PC-3 (cell line): ENCODE results near the gene WDPCP. TPM values are rescaled to one million over a fixed set of nuclear protein-coding genes. Genes with fewer than 3 reads are reported as not detected.
"Not testable (repeated sequence)": the region's sequence is repeated elsewhere in the genome, so short reads cannot be mapped to it uniquely, and the experiment has no call there.

Source experiments
- ATAC-seq: fragments of 200-7000 bp; cut with Tn5 transposase; 2 replicates; pipeline ENCODE4 v1.9.1; 2020; ENCODE audit warnings: mild to moderate bottlenecking, moderate library complexity
- BruUV-seq: library from RNA; stranded (reverse); fragments of 400-500 nt; replicated peaks from 2 replicates; lab custom pipeline; 2021; lab: Mats Ljungman, UMichigan
- CTCF ChIA-PET: fragments of 300-600 bp; sonication (Branson Sonifier 250); formaldehyde crosslinking; loops from one replicate; lab custom pipeline; 2022; ENCODE audit warnings: antibody characterized with exemption; lab: Charles Lee
- POLR2A ChIA-PET: fragments of 300-600 bp; sonication (Branson Sonifier 250); formaldehyde crosslinking; loops from one replicate; lab custom pipeline; 2022; ENCODE audit warnings: antibody characterized with exemption; ENCODE audit not compliant: unreplicated experiment; lab: Charles Lee
- DNase-seq: peaks from one replicate; pipeline ENCODE4 v3.0.0-alpha.2; 2015
- H2AFZ ChIP-seq: fragments of 300-600 bp; sonication (generic); 2 replicates; pipeline ENCODE4 v1.6.0; 2016; ENCODE audit warnings: antibody characterized with exemption, low read length
- H3F3A ChIP-seq: fragments of 300-600 bp; sonication (generic); one replicate; pipeline ENCODE4 v1.6.0; 2017; ENCODE audit warnings: antibody characterized with exemption, low read length, control low read depth, mild to moderate bottlenecking; ENCODE audit not compliant: unreplicated experiment
- H3K27ac ChIP-seq: fragments of 300-600 bp; sonication (generic); 2 replicates; pipeline ENCODE4 v1.5.1; 2016; ENCODE audit warnings: mild to moderate bottlenecking, low read length
- H3K27me3 ChIP-seq: fragments of 300-600 bp; sonication (generic); 2 replicates; pipeline ENCODE4 v1.6.1; 2016; ENCODE audit warnings: low read length, mixed read lengths
- H3K36me3 ChIP-seq: fragments of 300-600 bp; sonication (generic); 2 replicates; pipeline ENCODE4 v1.6.1; 2016; ENCODE audit warnings: low read depth, mixed run types, low read length, mixed read lengths
- H3K4me1 ChIP-seq: fragments of 300-600 bp; sonication (generic); 2 replicates; pipeline ENCODE4 v1.5.1; 2016; ENCODE audit warnings: low read length; ENCODE audit not compliant: insufficient read depth
- H3K4me2 ChIP-seq: fragments of 300-600 bp; sonication (generic); 2 replicates; pipeline ENCODE4 v1.6.0; 2016; ENCODE audit warnings: low read length
- H3K4me3 ChIP-seq: fragments of 300-600 bp; sonication (generic); 2 replicates; pipeline ENCODE4 v1.5.1; 2016; ENCODE audit warnings: mild to moderate bottlenecking, low read length, mixed read lengths
- H3K79me2 ChIP-seq: fragments of 300-600 bp; sonication (generic); 2 replicates; pipeline ENCODE4 v1.6.1; 2017; ENCODE audit warnings: low read length, mixed read lengths
- H3K9ac ChIP-seq: fragments of 300-600 bp; sonication (generic); 2 replicates; pipeline ENCODE4 v1.6.0; 2016; ENCODE audit warnings: mild to moderate bottlenecking, low read length
- H3K9me2 ChIP-seq: fragments of 300-600 bp; sonication (generic); replicated peaks from 2 replicates; pipeline ENCODE4 v1.6.1; 2016; ENCODE audit warnings: mixed run types, low read length, mixed read lengths
- H3K9me3 ChIP-seq: fragments of 300-600 bp; sonication (generic); 2 replicates; pipeline ENCODE4 v1.6.1; 2016; ENCODE audit warnings: low read length, mixed read lengths
- H4K20me1 ChIP-seq: fragments of 300-600 bp; sonication (generic); 2 replicates; pipeline ENCODE4 v1.6.1; 2016; ENCODE audit warnings: low read length, mixed read lengths
- EZH2 ChIP-seq: fragments of 300-600 bp; sonication (generic); IDR thresholded peaks from one replicate; pipeline ENCODE4 v1.6.1; 2017; ENCODE audit warnings: antibody characterized with exemption, mild to moderate bottlenecking, low read length; ENCODE audit not compliant: unreplicated experiment
- EZH2phosphoT487 ChIP-seq: fragments of 300-600 bp; sonication (generic); IDR thresholded peaks from 2 replicates; pipeline ENCODE4 v1.6.1; 2018; ENCODE audit warnings: mild to moderate bottlenecking, antibody characterized with exemption, low read length, borderline replicate concordance
- intact Hi-C: fragments of 100-400 bp; cut with micrococcal nuclease; formaldehyde crosslinking; loops from 2 replicates; pipeline ENCODE4 v1.9.0; 2023
- total RNA-seq: library from RNA; depleted of rRNA; stranded (reverse); fragments of >200 nt; gene quantifications from 2 replicates; pipeline ENCODE4 v1.2.3, GENCODE V29; 2014
- TF ChIP-seq, protein P1 (sequence below): fragments of 300-600 bp; sonication (generic); conservative IDR thresholded peaks from 2 replicates; pipeline ENCODE4 v1.5.1; 2017; ENCODE audit warnings: antibody characterized with exemption, low read depth, mild to moderate bottlenecking, low read length

WDPCP gene
- total RNA-seq, 1 experiment from 2014 or later, result 4.0 TPM

DNA sequence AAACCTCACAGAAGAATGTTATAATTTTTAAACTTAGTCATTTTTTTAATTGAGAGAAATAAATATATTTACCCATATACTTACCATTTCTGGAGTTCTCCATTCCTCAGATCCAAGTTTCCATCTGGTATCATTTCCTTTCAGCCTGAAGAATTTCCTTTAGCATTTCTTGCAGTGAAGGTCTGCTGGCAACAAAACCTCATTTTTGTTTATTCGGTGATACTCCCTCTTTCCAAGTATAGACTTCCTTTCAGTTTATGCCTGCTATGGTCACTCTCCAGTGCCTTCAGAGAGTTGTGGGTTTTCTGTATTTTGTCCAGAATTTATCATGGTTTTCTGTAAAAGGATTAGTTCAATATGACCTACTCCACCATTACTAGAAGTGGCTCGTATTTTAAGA is 17.0 kb downstream of the WDPCP start:
- Histone ChIP-seq H3K4me3 (no peak overlapping the region), H3K79me2 (no peaks in the 10 kb centered on the region), H3K4me2 (no peak overlapping the region), H3K9me3 (no peaks in the 10 kb centered on the region), H3K36me3 (no peaks in the 10 kb centered on the region), H3K27ac (no peak overlapping the region), H2AFZ (no peak overlapping the region), H4K20me1 (no peaks in the 10 kb centered on the region), H3K9ac (no peak overlapping the region), H3F3A (no peaks in the 10 kb centered on the region), H3K4me1 (no peaks in the 10 kb centered on the region), H3K9me2 (no peaks in the 10 kb centered on the region), H3K27me3 (no peaks in the 10 kb centered on the region)
- ChIA-PET CTCF (no interaction called here), POLR2A (no interaction called here)
- DNase-seq, result no peak
- intact Hi-C loops, result no loop called here
- no TSS peak for BruUV-seq
- TF ChIP-seq EZH2phosphoT487 (no peak), EZH2 (no peak)
- TF ChIP-seq, protein P1, sequence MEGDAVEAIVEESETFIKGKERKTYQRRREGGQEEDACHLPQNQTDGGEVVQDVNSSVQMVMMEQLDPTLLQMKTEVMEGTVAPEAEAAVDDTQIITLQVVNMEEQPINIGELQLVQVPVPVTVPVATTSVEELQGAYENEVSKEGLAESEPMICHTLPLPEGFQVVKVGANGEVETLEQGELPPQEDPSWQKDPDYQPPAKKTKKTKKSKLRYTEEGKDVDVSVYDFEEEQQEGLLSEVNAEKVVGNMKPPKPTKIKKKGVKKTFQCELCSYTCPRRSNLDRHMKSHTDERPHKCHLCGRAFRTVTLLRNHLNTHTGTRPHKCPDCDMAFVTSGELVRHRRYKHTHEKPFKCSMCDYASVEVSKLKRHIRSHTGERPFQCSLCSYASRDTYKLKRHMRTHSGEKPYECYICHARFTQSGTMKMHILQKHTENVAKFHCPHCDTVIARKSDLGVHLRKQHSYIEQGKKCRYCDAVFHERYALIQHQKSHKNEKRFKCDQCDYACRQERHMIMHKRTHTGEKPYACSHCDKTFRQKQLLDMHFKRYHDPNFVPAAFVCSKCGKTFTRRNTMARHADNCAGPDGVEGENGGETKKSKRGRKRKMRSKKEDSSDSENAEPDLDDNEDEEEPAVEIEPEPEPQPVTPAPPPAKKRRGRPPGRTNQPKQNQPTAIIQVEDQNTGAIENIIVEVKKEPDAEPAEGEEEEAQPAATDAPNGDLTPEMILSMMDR, result no peak
- ATAC-seq, result no peak

- ChIA-PET CTCF (no interaction called here), POLR2A (no interaction called here)
- Histone ChIP-seq H3K4me3 (no peak overlapping the region), H4K20me1 (no peaks in the 10 kb centered on the region), H3K9ac (no peak overlapping the region), H3K79me2 (no peaks in the 10 kb centered on the region), H3K36me3 (no peaks in the 10 kb centered on the region), H3K27ac (no peak overlapping the region), H3K9me2 (no peaks in the 10 kb centered on the region), H2AFZ (no peak overlapping the region), H3K4me2 (no peak overlapping the region), H3K27me3 (no peaks in the 10 kb centered on the region), H3F3A (no peaks in the 10 kb centered on the region), H3K4me1 (no peaks in the 10 kb centered on the region), H3K9me3 (no peaks in the 10 kb centered on the region)
- DNase-seq (no peak), ATAC-seq (no peak)
- intact Hi-C loops, result no loop called here
- no TSS peak for BruUV-seq
- no peak for TF ChIP-seq EZH2phosphoT487
- TF ChIP-seq EZH2, result no peak
- TF ChIP-seq, protein P1, result no peak
Measured at GRCh38 chr2:63569740-63570139, 18.5 kb downstream of the WDPCP start.

- Histone ChIP-seq H3K27ac (no peak overlapping the region), H3F3A (no peaks in the 10 kb centered on the region), H3K4me1 (no peaks in the 10 kb centered on the region), H3K4me3 (no peak overlapping the region), H3K9me3 (no peaks in the 10 kb centered on the region), H3K9me2 (no peaks in the 10 kb centered on the region), H4K20me1 (no peaks in the 10 kb centered on the region), H2AFZ (no peak overlapping the region), H3K9ac (no peak overlapping the region), H3K27me3 (no peaks in the 10 kb centered on the region), H3K4me2 (no peak overlapping the region), H3K36me3 (no peaks in the 10 kb centered on the region), H3K79me2 (no peaks in the 10 kb centered on the region)
- ChIA-PET POLR2A (no interaction called here), CTCF (no interaction called here)
- ATAC-seq (no peak), DNase-seq (no peak)
- BruUV-seq, result no TSS peak
- intact Hi-C loops, result no loop called here
- TF ChIP-seq EZH2phosphoT487, result no peak
- TF ChIP-seq, protein P1, result no peak
Measured at GRCh38 chr2:63562751-63563150, 25.5 kb downstream of the WDPCP start.

DNA sequence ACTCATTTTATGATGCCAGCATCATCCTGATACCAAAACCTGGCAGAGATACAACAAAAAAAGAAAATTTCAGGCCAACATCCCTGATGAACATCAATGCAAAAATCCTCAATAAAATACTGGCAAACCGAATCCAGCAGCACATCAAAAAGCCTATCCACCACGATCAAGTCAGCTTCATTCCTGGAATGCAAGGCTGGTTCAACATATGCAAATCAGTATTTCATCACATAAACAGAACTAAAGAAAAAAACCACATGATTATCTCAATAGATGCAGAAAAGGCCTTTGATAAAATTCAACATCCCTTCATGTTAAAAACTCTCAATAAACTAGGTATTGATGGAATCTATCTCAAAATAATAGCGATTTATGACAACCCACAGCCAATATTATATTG is 29.4 kb downstream of the WDPCP start:
- CTCF ChIA-PET, result not testable (repeated sequence)

GRCh38 chr2:63557819-63558218 is 30.5 kb downstream of the WDPCP start:
- CTCF ChIA-PET, result not testable (repeated sequence)

More for the DNA sequence above, 29.4 kb downstream of the WDPCP start:
- intact Hi-C loops, H3K4me2 ChIP-seq, DNase-seq, H3K4me3 ChIP-seq, H4K20me1 ChIP-seq, POLR2A ChIA-PET, H2AFZ ChIP-seq, BruUV-seq, H3K27me3 ChIP-seq, H3F3A ChIP-seq, ATAC-seq, H3K9me3 ChIP-seq, H3K9me2 ChIP-seq, H3K79me2 ChIP-seq, H3K9ac ChIP-seq, H3K36me3 ChIP-seq, H3K27ac ChIP-seq: not testable (repeated sequence)
- peaks cover 15% of the 10 kb centered on the region for H3K4me1 ChIP-seq

More at GRCh38 chr2:63557819-63558218, 30.5 kb downstream of the WDPCP start:
- H3K9me3 ChIP-seq, H3K9me2 ChIP-seq, ATAC-seq, H3F3A ChIP-seq, POLR2A ChIA-PET, BruUV-seq, H3K27me3 ChIP-seq, H4K20me1 ChIP-seq, H3K79me2 ChIP-seq, H3K4me2 ChIP-seq, H3K9ac ChIP-seq, H3K36me3 ChIP-seq, H3K4me3 ChIP-seq, intact Hi-C loops, H3K27ac ChIP-seq, DNase-seq, H2AFZ ChIP-seq: not testable (repeated sequence)
- peaks cover 26% of the 10 kb centered on the region for H3K4me1 ChIP-seq
